Muscle layer of colon (tissue), 2 donors: ENCODE results near the gene MCF2L2.

ENCODE experiments used
- H3K27ac ChIP-seq: one replicate; pipeline ENCODE4 v1.7.0; 2013; ENCODE audit warnings: low read depth, mild to moderate bottlenecking, low read length, moderate library complexity
- H3K27me3 ChIP-seq, 2 donors: one replicate each; pipeline ENCODE4 v1.7.0; 2013; ENCODE audit warnings: low read length in 2 of 2, mild to moderate bottlenecking in 2 of 2; ENCODE audit not compliant: insufficient read depth in 2 of 2, control insufficient read depth in 1 of 2
- H3K36me3 ChIP-seq: one replicate; pipeline ENCODE4 v1.7.0; 2013; ENCODE audit warnings: mild to moderate bottlenecking, low read length; ENCODE audit not compliant: insufficient read depth
- H3K4me1 ChIP-seq: one replicate; pipeline ENCODE4 v1.7.0; 2013; ENCODE audit warnings: mild to moderate bottlenecking, low read length; ENCODE audit not compliant: insufficient read depth
- H3K4me3 ChIP-seq, 2 donors: one replicate each; pipeline ENCODE4 v1.7.0; 2013; ENCODE audit warnings: low read length in 2 of 2, low read depth in 1 of 2, mild to moderate bottlenecking in 1 of 2, moderate library complexity in 1 of 2
- H3K9ac ChIP-seq: one replicate; pipeline ENCODE4 v1.7.0; 2013; ENCODE audit warnings: low read length
- H3K9me3 ChIP-seq: one replicate; pipeline ENCODE4 v1.7.0; 2013; ENCODE audit warnings: mild to moderate bottlenecking, low read length
- donor health status: abdominal sarcoma.
- donor health status: Adenocarcinoma of cecum.

Gene MCF2L2

GRCh38 chr3:183332487-183332886 lies 95.9 kb downstream of the MCF2L2 start:
- H3K27ac ChIP-seq: no peak overlapping the region
- no peak overlapping the region for H3K9ac ChIP-seq
- H3K27me3 ChIP-seq: no peaks in the 10 kb centered on the region
- H3K4me3 ChIP-seq: no peak overlapping the region
- no peaks in the 10 kb centered on the region for H3K4me1 ChIP-seq
- H3K36me3 ChIP-seq: no peaks in the 10 kb centered on the region
- no peaks in the 10 kb centered on the region for H3K9me3 ChIP-seq

GRCh38 chr3:183331498-183331897 lies 96.9 kb downstream of the MCF2L2 start:
- Histone ChIP-seq H3K9ac (no peak overlapping the region), H3K4me3 (no peak overlapping the region), H3K36me3 (no peaks in the 10 kb centered on the region), H3K4me1 (no peaks in the 10 kb centered on the region), H3K9me3 (no peaks in the 10 kb centered on the region), H3K27me3 (no peaks in the 10 kb centered on the region), H3K27ac (no peak overlapping the region)

- H3K36me3 ChIP-seq: no peaks in the 10 kb centered on the region
- H3K27ac ChIP-seq: no peak overlapping the region
- H3K4me1 ChIP-seq: no peaks in the 10 kb centered on the region
- no peaks in the 10 kb centered on the region for H3K27me3 ChIP-seq
- no peak overlapping the region for H3K9ac ChIP-seq
- H3K9me3 ChIP-seq: no peaks in the 10 kb centered on the region
- H3K4me3 ChIP-seq: no peak overlapping the region
Observed at GRCh38 chr3:183330881-183331280, 97.5 kb downstream of the MCF2L2 start.

GRCh38 chr3:183329543-183329942 lies 98.9 kb downstream of the MCF2L2 start:
- Histone ChIP-seq H3K27ac (no peak overlapping the region), H3K9ac (no peak overlapping the region), H3K36me3 (no peaks in the 10 kb centered on the region), H3K27me3 (no peaks in the 10 kb centered on the region), H3K4me3 (no peak overlapping the region), H3K9me3 (no peaks in the 10 kb centered on the region), H3K4me1 (no peaks in the 10 kb centered on the region)

GRCh38 chr3:183328823-183329222 lies 99.6 kb downstream of the MCF2L2 start:
- Histone ChIP-seq H3K9ac (no peak overlapping the region), H3K9me3 (no peaks in the 10 kb centered on the region), H3K4me3 (no peak overlapping the region), H3K4me1 (no peaks in the 10 kb centered on the region), H3K27ac (no peak overlapping the region), H3K36me3 (no peaks in the 10 kb centered on the region), H3K27me3 (no peaks in the 10 kb centered on the region)

GRCh38 chr3:183328164-183328563 lies 100.3 kb downstream of the MCF2L2 start:
- Histone ChIP-seq H3K9me3 (no peaks in the 10 kb centered on the region), H3K27me3 (no peaks in the 10 kb centered on the region), H3K4me3 (no peak overlapping the region), H3K36me3 (no peaks in the 10 kb centered on the region), H3K27ac (no peak overlapping the region), H3K9ac (no peak overlapping the region), H3K4me1 (no peaks in the 10 kb centered on the region)

GRCh38 chr3:183327343-183327742 lies 101.1 kb downstream of the MCF2L2 start:
- Histone ChIP-seq H3K4me3 (no peak overlapping the region), H3K27ac (no peak overlapping the region), H3K27me3 (no peaks in the 10 kb centered on the region), H3K36me3 (no peaks in the 10 kb centered on the region), H3K9me3 (no peaks in the 10 kb centered on the region), H3K4me1 (no peaks in the 10 kb centered on the region), H3K9ac (no peak overlapping the region)

- Histone ChIP-seq H3K4me1 (no peaks in the 10 kb centered on the region), H3K27ac (no peak overlapping the region), H3K4me3 (no peak overlapping the region), H3K36me3 (no peaks in the 10 kb centered on the region), H3K9ac (no peak overlapping the region), H3K27me3 (no peaks in the 10 kb centered on the region), H3K9me3 (no peaks in the 10 kb centered on the region)
Observed at GRCh38 chr3:183324083-183324482, 104.3 kb downstream of the MCF2L2 start.

- no peak overlapping the region for H3K4me3 ChIP-seq
- no peaks in the 10 kb centered on the region for H3K27me3 ChIP-seq
- H3K4me1 ChIP-seq: no peaks in the 10 kb centered on the region
- no peaks in the 10 kb centered on the region for H3K9me3 ChIP-seq
- no peaks in the 10 kb centered on the region for H3K36me3 ChIP-seq
- no peak overlapping the region for H3K9ac ChIP-seq
- H3K27ac ChIP-seq: no peak overlapping the region
Observed at GRCh38 chr3:183319371-183319770, 109.0 kb downstream of the MCF2L2 start.

- Histone ChIP-seq H3K27me3 (no peaks in the 10 kb centered on the region), H3K36me3 (no peaks in the 10 kb centered on the region), H3K27ac (no peak overlapping the region), H3K4me3 (no peak overlapping the region), H3K4me1 (no peaks in the 10 kb centered on the region), H3K9ac (no peak overlapping the region), H3K9me3 (no peaks in the 10 kb centered on the region)
Observed at GRCh38 chr3:183318877-183319276, 109.5 kb downstream of the MCF2L2 start.

- Histone ChIP-seq H3K4me1 (no peaks in the 10 kb centered on the region), H3K4me3 (no peak overlapping the region), H3K9ac (no peak overlapping the region), H3K27ac (no peak overlapping the region), H3K27me3 (no peaks in the 10 kb centered on the region), H3K36me3 (no peaks in the 10 kb centered on the region), H3K9me3 (no peaks in the 10 kb centered on the region)
Observed at GRCh38 chr3:183317886-183318865, 110.2 kb downstream of the MCF2L2 start.

GRCh38 chr3:183317271-183317670 lies 111.1 kb downstream of the MCF2L2 start:
- no peaks in the 10 kb centered on the region for H3K9me3 ChIP-seq
- H3K27me3 ChIP-seq: no peaks in the 10 kb centered on the region
- H3K27ac ChIP-seq: no peak overlapping the region

More at GRCh38 chr3:183317271-183317670, 111.1 kb downstream of the MCF2L2 start:
- Histone ChIP-seq H3K4me1 (no peaks in the 10 kb centered on the region), H3K36me3 (no peaks in the 10 kb centered on the region), H3K9ac (no peak overlapping the region), H3K4me3 (no peak overlapping the region)
